ENCODE measurements around the gene ABCA2.

DNA sequence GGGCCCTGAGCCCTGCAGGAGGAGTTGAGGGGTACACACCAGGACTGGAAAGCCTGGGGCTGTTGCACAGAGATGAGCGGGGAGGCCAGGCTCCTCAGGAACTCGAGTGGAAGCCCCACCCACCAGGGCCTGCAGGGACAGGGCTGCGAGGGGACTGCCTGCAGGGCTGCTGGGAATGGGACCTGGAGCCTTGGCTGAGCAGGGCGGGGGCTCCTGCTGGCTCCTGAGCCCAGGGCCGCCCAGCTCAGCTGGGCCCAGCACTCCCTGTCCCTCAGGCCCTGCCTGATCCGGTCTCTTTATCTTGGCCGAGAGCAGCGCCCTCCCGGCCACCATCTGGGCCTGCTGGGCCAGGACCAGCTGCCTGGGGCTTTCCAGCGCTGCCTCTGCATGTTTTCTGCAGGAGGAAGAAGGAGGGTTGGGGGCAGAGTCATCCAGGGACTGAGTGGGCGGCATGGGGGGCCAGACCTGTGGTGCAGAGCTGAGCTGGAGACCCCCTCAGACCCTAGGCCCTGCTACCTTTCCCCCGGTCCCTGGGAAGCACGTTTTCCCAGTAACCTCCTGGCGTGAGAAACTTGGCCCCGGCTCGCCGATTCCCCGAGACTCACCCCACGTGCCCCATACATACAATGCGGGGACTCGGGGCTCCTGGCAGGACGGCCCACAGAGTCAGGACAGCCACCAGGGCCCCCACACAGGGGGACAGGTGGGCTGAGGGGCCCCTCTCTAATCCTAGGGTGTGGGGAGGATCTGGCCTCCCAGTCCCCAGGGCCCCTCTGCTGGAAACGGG lies 66.6 kb downstream of the ABCA2 start:
- TF ChIP-seq, protein P1, sequence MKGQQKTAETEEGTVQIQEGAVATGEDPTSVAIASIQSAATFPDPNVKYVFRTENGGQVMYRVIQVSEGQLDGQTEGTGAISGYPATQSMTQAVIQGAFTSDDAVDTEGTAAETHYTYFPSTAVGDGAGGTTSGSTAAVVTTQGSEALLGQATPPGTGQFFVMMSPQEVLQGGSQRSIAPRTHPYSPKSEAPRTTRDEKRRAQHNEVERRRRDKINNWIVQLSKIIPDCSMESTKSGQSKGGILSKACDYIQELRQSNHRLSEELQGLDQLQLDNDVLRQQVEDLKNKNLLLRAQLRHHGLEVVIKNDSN (CRISPR knock-in tag; IDR thresholded peaks at IDR 0.05), result no peak
- TF ChIP-seq, protein P2, sequence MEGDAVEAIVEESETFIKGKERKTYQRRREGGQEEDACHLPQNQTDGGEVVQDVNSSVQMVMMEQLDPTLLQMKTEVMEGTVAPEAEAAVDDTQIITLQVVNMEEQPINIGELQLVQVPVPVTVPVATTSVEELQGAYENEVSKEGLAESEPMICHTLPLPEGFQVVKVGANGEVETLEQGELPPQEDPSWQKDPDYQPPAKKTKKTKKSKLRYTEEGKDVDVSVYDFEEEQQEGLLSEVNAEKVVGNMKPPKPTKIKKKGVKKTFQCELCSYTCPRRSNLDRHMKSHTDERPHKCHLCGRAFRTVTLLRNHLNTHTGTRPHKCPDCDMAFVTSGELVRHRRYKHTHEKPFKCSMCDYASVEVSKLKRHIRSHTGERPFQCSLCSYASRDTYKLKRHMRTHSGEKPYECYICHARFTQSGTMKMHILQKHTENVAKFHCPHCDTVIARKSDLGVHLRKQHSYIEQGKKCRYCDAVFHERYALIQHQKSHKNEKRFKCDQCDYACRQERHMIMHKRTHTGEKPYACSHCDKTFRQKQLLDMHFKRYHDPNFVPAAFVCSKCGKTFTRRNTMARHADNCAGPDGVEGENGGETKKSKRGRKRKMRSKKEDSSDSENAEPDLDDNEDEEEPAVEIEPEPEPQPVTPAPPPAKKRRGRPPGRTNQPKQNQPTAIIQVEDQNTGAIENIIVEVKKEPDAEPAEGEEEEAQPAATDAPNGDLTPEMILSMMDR (IDR thresholded peaks at IDR 0.05 in 2 of 3, conservative IDR thresholded peaks at IDR 0.05 in 1 of 3; ENCODE audit: insufficient read depth in 2 of 3, low read depth in 1 of 3, low read length in 3 of 3), result no peak
